Esophagus muscularis mucosa (tissue), 4 donors: ENCODE results near the gene MAGI1.

Experiments
- EP300 ChIP-seq: sonication (generic); formaldehyde crosslinking; IDR thresholded peaks from one replicate; pipeline ENCODE4 v1.6.1; 2017; ENCODE audit warnings: antibody characterized with exemption
- POLR2A ChIP-seq: fragments of 450-650 bp; IDR thresholded peaks from one replicate; pipeline ENCODE4 v1.6.1; 2017; ENCODE audit warnings: antibody characterized with exemption, moderate library complexity, mild to moderate bottlenecking, low read depth
- POLR2AphosphoS5 ChIP-seq, 2 donors: sonication (generic); formaldehyde crosslinking; IDR thresholded peaks; one replicate each; pipeline ENCODE4 v1.6.1; 2017; ENCODE audit warnings: antibody characterized with exemption in 2 of 2
- TF ChIP-seq, protein P1 (sequence below), 3 experiments: fragments of 200-600 bp in 2 of 3; fragments of 450-650 bp in 1 of 3; sonication (generic) in 2 of 3; IDR thresholded peaks; one replicate each; pipeline ENCODE4 v1.5.1; 2017 to 2019; ENCODE audit warnings: antibody characterized with exemption in 3 of 3, mild to moderate bottlenecking in 2 of 3, moderate library complexity in 1 of 3

DNA sequence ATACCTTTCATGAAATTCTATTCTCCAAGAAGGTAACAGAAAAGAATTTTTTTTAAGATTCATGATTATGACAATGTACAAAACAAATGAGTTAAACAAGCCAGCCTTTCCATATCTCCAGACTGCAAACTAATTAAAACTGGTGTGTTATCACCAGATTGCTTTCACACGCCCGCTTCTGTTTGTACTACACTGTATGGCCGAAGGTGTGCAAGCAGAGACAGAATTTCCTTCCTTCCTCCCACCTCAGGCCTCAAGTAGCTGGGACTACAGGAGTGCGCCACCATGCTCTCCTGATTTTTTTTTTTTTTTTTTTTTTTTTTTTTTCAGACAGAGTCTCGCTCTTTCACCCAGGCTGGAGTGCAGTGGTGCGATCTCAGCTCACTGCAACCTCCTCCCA lies 400.4 kb downstream of the MAGI1 start:
- no peak for TF ChIP-seq POLR2A
- TF ChIP-seq, protein P1, sequence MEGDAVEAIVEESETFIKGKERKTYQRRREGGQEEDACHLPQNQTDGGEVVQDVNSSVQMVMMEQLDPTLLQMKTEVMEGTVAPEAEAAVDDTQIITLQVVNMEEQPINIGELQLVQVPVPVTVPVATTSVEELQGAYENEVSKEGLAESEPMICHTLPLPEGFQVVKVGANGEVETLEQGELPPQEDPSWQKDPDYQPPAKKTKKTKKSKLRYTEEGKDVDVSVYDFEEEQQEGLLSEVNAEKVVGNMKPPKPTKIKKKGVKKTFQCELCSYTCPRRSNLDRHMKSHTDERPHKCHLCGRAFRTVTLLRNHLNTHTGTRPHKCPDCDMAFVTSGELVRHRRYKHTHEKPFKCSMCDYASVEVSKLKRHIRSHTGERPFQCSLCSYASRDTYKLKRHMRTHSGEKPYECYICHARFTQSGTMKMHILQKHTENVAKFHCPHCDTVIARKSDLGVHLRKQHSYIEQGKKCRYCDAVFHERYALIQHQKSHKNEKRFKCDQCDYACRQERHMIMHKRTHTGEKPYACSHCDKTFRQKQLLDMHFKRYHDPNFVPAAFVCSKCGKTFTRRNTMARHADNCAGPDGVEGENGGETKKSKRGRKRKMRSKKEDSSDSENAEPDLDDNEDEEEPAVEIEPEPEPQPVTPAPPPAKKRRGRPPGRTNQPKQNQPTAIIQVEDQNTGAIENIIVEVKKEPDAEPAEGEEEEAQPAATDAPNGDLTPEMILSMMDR (IDR thresholded peaks at IDR 0.05), result no peak
- TF ChIP-seq POLR2AphosphoS5 (IDR thresholded peaks at IDR 0.05), result no peak
- no peak for TF ChIP-seq EP300
